Hematopoietic multipotent progenitor cell treated with erythropoietin and hydrocortisone succinate and interleukin-3 and kit ligand, for 15 days (in vitro differentiated cells): ENCODE results near the gene ELAVL1.

Source experiments
- DNase-seq: peaks from one replicate; pipeline ENCODE4 v3.0.0-alpha.2; 2015; ENCODE audit warnings: low spot score

The ELAVL1 gene

DNA sequence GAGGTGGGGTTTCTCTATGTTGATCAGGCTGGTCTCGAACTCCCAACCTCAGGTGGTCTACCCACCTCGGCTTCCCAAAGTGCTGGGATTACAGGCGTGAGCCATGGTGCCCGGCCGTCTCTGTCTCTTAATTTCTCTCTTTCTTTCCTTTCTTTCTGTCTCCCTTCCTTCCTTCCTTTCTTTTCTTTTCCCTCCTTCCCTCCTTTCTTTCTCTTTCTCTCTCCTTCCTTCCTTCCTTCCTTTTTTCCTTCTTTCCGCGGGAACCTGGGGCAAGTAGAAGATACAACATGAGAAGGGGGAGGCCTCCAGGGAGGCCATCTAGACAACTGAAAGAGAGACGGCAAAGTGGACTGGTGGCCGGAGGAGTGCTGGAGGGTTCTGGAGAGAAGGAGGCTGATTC, 15.2 kb upstream of the ELAVL1 start:
- DNase-seq, result no peak

DNA sequence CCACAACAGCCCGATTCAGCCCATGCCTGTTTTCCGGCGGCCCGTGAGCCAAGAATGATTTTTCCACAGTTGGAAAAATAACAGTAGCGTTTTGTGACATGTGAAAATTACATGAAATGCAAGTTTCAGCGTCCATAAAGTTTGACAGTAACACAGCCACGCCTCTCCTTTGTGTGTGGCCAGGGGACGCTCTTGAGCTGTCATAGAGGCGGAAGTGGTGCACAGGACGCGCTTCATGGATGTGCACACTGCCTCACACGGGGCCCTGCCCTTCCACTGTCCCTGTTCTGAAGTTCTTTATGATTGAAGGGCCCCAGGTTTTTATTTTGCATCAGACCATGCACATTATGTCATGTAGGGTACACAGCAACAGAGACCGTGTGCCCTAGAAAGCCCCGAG, 12.4 kb upstream of the ELAVL1 start:
- DNase-seq, result peak; percentile 78

DNA sequence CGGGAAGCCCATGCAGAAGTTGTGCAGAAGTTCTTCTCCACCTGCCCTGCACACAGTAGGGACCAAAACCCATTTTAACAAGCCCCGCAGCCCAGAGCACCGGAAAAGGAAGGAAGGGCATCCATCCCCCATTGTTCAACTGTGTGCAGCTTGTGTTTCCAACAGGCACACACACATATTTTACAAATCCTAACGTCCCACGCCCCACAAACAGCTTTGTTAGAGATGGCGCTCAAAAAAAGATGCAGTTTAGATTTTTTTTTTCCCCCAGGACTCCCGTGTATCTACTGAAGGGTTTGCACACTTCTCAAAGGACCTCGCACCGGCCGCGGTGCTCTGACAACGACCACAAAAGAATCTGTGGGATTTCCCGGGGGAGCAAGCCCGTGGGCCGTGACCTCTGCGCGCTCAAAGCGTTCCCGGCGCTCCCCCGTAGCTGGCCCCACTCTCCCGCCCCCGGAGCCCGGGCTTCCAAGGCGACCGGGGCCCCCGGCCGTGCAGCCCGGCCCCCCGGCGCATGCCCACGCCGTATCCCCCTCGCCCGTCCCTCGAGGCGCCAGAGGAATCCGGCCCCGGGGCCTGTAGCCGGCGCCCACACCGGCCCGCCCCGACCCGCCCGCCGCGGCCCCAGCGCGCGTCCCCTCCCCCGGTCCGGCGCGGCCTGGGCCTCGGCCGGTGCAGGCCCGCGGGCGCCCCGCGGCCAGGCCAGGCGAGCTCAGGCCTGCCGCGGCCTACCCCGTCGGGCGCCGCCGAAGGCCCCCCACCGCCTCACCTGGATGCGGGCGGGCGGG, 523 bp downstream of the ELAVL1 start:
- DNase-seq, result no peak

DNA sequence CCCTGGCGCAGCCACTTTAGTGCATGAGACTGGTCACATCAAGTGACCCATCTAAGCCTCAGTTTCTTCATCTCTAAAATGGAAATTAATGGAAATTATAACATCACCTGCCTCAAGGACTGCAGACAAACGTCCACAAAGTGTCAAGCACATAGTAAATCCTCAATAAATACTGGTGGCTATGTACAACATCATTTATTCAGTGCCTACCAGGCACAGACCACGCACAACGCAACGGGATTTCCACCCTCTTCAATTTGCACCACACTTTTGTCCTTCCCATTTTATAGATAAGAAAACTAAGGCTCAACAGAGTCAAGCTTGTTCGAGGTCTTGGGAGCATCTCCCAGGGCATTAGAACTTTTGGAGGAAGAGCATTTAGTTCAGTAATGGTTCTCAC, 1.4 kb downstream of the ELAVL1 start:
- DNase-seq, result no peak

DNA sequence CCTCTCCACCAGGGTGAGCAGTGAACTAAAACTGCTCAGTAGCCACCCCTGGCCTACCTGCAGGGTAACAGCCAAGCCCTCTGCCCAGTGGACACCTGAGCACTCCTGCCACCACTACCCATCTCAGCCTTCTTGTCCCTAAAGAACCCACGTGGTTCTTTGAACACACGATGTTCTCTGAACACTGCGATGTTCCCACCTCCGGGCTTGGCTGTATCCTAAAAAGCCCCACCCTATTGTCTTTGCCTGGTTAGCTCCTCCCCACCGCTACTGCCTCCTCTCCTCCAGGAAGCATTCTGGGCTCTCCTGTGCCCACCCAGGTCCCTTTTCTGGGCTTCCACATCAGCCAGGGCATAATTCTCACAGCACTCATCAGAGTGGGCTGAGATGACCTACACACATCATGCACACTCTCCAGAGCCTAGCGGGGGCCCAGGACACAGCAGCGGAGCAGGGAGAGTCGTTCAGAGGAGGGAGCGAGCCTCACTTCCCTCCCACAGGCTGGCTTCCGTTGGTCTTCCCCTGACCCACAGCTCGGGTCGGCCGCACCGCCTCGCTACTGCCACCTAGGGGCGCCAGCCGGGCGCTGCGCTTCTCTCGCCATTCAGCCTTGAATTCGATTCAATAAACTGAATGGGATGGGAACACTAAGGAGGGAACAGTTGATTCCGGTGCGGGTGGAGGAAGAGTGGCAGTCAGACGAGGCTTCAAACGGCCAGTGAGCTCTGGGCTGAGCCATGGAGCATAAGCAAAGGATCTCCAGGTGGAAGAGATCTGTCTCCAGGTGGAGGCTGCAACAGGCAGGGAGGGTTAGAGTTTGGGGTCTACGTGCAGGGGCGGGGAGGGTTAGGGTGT, 3.2 kb downstream of the ELAVL1 start:
- peak; percentile 78 for DNase-seq

DNA sequence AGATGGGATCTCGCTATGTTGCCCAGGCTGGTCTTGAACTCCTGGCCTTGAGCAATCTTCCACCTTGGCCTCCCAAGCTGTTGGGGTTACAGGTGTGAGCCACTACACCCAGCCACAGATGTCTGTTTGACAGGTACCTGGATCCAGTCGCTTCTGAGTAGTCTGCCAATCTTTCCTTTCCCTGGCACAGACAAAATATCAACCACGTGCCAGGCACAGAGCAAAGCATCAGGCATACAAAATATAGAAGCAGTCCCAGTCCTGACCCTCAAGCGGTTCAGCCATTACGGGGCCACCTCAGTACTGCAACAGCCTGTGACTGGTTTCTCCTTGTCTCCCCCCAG, 3.8 kb downstream of the ELAVL1 start:
- DNase-seq, result no peak

DNA sequence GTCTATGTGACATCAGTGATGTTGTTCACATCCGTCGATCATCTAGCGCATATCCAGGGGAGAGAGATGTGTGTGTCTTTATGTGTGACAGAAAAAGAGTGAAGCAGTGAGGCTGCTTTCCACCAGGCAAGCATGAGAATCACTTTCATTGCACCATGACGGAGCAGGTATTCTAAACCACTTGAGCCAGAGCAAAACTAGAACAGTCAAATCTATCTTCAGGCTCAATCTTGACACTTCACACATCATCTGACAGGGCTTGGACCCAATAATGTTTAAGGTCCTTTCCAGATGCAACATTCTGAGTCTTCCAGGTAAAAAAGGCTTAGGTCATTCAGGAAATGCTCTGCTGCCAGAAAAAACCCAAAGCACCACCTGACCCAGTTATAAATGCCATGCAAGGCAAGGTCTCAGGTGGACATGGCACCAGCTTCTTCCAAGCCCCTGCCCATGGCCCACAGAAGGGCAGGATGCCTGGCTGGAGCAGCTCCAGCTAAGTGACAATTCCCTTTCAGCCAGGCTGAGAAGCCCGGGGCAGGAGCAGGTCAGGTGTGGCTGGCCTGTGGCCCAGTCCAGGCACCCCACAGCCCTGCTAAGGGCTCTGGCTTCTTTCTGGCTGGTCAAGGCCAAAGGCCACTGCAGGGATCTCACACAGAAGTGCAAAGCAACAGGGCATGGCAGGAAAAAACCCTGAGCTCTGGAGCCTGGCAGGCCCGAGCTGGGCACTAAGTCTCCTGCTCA, 5.0 kb downstream of the ELAVL1 start:
- no peak for DNase-seq

DNA sequence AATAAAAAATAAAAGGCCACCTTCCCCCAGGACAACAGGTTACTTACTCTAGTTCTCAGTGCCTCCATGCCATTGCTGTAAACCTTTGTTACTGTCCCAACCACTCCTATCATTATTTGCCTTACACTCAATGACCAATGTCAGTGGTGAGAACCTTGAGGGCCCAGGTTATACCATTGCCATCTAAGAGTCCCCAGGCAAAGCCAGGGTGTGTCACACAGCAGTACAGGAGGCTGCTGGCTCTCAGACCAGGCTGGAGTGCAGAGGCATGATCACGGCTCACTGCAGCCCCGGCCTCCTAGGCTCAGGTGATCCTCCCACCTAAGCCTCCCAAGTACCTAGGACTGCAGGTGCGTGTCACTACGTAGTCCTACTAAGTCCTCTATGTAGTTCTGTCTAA, 6.1 kb downstream of the ELAVL1 start:
- no peak for DNase-seq

DNA sequence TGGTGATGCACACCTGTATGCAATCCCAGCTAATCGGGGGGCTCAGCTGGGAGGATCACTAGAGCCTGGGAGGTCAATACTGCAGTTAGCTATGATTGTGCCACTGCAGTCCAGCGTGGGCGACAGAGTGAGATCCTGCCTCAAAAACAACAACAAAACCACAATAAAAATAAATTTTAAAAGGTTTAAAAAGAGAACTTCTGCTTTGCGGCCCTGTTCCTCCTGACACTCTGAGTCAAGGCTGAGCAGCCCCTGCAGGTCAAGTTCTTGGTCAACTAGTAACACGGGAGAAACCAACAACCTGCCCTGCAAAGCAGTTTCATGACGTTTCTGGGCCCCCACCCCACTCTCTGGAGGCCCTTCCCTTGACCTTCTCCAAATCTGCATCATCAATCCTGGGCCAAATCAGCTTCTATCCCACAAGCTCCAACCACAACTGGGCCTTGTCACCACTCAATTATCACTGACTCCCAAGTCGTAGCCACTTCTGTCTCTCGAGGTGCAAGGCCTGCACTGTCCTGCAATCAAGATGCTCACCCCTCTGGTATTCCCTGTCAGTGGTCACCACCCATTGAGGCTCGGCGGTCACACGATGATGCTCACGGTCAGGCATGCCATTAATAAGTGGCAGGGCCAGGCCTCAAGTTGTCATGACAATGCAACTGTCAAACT, 7.5 kb downstream of the ELAVL1 start:
- no peak for DNase-seq

DNA sequence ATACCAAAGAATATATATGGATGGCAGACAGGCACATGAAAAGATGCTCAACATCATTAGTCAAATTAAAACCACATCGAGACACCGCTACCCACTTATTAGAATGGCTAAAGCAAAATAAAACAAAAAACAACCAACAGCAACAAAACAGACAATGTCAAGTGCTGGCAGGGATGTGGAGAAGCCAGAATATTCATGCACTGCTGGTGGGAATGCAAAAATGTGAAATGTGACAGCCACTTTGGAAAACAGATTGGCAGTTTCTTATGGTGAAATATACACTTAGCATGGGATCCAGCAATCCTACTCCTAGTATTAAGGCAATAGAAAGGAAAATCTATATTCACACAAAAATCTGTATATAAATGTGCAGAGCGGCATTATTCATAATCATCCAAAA, 8.6 kb downstream of the ELAVL1 start:
- DNase-seq, result no peak

DNA sequence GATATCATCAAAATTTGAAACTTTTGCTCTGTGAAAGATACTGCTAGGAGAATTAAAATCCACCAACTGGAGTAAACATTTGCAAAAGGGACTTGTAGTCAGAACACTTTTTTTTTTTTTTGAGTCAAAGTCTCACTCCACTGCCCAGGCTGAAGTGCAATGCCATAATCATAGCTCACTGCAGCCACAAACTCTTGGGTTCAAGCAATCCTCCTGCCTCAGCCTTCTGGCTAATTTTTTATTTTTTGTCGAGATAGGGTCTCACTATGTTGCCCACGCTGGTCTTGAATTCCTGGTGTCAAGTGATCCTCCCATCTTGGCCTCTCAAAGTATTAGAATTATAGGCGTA, 9.7 kb downstream of the ELAVL1 start:
- no peak for DNase-seq

DNA sequence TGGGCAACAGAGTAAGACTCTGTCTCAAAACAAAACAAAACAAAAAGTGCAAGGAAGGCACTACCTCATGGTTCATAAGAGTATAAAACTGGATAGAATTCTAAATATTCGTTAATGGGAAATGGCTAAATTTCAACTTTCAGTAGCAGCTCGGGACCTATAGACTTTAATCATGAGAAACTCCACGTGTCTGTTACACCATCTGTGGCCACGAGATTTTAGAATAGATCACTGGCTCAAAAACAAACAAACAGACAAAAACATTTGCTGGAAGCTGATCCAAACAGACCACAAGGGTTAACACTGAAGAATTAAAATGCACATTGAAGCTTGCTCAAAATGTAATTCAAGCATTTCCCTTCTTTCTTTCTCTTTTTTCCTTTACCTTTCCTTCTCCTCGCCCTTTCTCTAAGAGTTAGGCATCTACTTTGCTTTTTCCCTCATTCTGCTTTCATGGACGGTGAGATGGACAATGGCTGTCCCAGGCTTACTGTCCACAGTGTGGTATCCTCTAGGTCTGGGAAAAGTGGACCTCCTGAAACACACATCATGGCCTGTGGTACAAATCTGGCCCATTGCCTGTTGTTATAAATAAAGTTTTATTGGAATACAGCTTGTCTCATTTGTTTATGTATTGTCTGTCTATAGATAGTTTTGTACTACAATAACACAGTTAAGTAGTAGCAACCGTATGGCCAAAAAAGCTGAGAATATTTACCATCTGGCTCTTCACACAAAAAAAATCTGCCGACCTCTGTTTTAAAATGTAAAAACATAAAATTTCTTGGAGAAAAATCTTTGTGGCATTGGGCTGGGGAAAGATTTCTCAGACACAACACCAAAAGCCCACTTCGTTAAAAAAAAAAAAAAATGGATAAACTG, 10.3 kb downstream of the ELAVL1 start:
- no peak for DNase-seq

DNA sequence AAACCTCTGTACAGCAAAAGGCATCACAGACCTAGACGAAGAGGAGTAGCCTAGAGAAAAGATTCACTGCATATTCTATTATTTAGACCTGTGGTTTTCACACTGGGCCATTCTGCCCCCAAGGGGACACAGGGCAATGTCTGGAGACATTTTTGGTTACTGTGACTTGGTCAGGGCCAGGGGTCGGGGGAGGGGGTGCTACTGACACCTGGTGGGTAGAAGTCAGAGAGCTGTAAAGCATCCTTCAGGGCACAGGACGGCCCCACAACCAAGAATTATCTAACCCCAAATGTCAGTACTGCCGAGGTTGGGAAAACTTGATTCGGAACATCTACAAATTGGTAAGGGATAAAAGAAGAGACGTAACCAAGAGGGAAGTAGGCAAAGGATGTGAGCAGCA, 11.3 kb downstream of the ELAVL1 start:
- no peak for DNase-seq

DNA sequence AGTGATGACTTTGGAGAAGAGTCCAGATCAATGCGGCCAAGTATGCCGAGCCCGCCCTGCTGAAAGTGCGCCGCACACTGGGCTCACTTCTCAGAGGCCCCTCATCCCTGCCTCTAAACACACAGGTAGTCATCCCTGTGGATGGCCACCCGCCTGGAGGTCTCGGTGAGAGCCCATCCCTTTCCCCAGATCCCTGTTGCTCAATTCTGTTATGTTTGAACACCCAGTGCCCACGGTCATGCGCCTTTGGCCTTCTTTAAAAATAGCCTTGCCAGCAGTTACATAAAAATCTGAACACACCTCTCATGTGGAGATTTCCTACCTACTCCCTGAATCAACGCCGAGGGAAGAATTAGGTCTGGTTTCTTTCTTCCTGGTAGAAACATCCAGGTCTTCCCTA, 11.9 kb downstream of the ELAVL1 start:
- no peak for DNase-seq

DNA sequence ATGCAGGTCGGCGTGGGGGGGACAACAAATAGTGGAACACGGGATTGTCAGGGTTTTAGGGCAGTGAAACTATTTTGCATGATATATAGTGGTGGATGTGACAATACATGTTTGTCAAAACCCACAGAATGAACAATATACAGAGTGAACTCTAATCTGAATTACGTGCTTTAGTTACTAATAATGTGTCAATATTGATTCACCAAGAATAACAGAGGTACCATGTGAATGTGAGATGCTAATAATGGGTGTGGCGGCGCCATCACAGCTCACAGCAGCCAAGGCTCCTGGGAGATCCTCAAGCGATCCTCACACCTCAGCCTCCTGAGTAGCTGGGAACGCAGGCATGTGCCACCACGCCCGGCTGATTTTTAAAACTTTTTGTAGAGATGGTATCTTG, 12.9 kb downstream of the ELAVL1 start:
- DNase-seq, result no peak

DNA sequence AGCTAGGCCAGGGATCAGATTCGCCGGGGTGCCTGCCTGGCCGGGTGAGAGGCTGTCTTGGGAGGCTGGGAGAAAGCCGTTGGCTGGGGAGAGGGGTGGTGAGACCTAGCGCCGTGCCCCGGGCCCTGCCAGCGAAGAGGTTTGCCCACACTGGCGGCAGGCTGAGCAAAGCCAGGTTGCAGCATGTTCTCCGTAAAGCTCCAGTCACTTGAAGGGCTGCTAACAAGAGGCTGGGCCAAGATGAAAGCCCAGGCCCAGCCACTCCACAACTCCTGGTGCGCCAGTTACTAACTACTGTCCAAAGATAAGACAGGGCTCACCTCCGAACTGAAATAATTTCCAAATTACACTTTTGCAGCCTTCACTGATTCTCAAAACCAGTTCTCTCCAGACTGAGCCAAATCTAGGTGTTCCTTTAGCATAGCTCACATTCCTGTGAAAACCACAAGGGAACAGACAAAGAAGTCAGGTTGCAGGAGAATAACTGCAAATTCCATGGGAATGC, 16.3 kb downstream of the ELAVL1 start:
- DNase-seq, result no peak

DNA sequence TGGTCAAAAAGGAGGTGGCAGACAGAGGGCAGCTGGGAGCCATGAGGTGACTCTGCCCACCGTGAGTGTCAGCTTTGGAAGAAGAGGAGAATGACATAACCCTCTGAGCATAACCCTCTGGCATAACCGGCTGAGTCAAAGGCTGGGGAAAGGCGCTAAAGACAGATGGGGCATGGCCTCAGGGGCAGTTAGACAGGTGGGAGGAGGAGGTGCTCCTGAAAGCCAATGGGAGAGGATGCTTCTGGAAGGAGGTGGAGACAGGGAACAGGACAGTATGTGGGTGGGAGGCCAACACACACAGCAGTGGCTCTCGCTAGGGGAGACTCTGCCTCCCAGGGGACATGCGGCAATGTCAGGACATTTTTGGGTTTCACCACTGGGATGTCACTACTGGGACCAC, 17.1 kb downstream of the ELAVL1 start:
- no peak for DNase-seq

DNA sequence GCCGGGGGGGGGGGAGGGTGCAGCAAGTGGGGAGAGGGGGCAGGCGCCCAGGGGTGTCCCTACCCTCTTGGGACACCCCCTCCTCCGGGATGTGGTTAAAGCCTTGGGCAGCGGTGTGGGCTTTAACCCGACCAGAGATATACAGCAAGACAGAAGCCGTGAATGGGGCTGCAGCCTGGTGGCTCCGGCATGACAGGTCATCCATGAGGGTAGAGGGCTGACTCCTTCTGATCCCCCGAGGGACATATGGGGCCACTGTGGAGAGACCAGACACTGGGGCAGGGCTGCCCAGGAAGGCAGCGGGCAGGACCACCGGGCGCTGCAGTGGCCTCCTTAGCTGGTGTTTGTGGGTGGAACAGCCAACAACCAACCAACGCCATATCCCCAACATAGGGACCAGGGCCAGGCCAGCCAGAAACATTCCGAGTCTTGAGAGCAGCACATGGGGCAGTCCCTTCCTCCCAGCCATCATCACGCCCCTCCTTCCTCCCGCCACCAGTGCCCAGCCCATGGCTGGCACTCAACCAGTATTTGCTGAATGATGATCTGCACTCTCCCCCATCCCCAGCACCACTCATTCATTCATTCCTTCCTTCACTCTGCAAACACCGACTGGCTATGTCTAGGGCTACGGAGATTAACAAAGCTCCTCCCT, 18.2 kb downstream of the ELAVL1 start:
- DNase-seq, result no peak

DNA sequence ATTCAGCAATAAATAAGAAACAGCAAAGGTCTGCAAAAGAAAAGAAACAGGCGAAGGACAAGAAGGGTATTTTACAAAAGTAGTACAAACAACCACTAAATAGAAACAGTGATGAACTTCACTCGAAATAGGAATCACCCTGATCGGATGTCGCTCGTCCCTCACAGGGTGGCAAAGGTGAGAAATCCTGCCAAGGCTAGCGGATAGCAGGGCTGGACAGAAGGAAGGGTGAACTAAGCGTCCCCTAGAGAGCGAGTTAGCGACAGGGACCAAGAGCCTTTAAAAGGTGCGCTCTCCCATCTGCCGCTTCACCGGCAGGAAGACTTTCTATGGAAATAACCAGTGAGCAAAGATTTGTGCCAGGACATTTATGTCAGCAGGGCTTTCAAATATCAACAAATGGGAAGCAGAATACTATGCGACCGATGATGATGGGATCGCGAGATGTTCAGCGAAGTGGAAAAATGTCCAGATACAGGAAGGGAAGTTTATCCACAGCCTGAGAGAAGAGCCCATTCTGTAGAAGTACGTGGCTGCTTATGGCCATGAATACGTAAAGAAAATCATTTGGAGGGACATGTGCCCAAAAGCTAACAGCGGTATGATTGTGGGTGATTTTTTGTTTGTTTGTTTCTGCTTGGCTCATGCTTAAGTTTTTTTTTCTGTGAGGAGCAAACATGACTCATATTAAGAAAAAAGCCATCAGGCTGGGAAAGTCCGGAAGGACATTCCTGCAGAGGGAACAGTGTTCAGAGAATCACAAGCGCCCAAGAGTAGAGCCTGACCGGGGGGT, 18.9 kb downstream of the ELAVL1 start:
- DNase-seq, result no peak

DNA sequence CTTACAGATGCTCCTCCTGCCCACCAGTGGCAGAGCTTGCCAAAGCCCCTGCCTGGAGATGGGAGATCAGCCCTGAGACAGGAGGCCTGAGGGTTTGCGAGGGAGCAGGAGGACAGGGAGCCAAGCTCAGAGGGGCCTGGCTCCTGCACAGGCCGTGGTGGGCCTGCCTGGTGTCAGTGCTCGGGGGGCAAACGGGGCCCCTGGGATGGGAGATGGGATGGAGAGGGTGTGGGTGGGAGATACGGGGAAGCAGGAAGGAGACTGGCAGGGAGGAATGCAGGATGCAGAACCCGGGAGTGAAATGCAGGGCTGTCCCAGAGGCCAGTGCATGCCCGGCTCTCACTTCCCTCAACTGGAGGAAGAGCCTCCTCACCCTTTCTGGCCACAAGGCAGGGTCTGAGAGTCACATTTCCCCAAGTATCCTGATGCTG, 19.9 kb downstream of the ELAVL1 start:
- DNase-seq, result no peak
